ENCODE measurements around the gene ABTB2.

DNA sequence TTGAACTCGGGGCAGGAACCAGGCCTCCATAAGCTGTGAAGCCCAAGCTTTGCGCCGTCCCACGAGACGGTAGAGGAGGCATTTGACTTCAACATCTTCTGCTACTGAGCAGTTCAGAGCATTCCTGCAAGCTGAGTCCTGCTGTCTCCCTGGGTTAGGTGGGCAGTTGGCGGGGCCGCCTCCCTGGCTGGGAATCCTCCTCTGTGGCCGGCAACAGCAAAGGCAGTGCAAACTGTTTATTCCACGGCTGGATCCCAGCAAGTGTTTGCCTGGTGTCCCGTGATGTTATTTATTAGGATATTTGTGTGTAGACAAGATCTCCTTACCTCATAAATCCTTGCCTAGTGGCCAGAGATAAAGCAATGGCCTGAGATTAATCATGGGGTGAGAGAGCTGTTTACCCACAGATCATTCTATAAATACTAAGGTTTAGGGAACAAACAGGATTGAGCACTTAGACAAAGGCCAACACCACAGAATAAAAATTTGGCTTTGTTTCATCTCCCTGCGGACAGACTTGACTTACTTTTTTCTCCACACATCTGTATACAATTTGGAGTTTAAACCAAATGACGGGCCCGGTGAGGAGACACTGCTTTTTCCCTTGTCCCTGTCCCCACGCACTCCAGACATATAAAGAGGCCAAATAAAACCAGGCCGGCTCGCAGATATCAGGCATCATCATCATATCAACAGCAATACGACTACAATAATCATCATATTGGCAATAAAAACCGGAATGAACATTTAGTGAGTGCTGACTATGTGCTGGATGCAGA lies 189.0 kb downstream of the ABTB2 start:
- TF ChIP-seq, protein P1, sequence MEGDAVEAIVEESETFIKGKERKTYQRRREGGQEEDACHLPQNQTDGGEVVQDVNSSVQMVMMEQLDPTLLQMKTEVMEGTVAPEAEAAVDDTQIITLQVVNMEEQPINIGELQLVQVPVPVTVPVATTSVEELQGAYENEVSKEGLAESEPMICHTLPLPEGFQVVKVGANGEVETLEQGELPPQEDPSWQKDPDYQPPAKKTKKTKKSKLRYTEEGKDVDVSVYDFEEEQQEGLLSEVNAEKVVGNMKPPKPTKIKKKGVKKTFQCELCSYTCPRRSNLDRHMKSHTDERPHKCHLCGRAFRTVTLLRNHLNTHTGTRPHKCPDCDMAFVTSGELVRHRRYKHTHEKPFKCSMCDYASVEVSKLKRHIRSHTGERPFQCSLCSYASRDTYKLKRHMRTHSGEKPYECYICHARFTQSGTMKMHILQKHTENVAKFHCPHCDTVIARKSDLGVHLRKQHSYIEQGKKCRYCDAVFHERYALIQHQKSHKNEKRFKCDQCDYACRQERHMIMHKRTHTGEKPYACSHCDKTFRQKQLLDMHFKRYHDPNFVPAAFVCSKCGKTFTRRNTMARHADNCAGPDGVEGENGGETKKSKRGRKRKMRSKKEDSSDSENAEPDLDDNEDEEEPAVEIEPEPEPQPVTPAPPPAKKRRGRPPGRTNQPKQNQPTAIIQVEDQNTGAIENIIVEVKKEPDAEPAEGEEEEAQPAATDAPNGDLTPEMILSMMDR (IDR thresholded peaks at IDR 0.05; ENCODE audit: poor library complexity): no peak
- no peak for TF ChIP-seq EZH2 (IDR thresholded peaks at IDR 0.05; ENCODE audit: borderline replicate concordance)
